IPS DF 4.7 (cell line): Measurements from ENCODE around the gene MYZAP.

Experiments used
- DNase-seq: peaks from one replicate; pipeline ENCODE4 v3.0.0-alpha.2; 2013; ENCODE audit warnings: low spot score; ENCODE audit errors: extremely low read depth

The MYZAP gene

GRCh38 chr15:57591822-57592367 is at the start of gene MYZAP:
Gene MYZAP (plus strand): TSS chr15:57591904. CDS start chr15:57592035, 131 bp downstream.
- DNase-seq: no peak

GRCh38 chr15:57542505-57542817 is 49.2 kb upstream of the MYZAP start:
- DNase-seq: no peak

GRCh38 chr15:57544848-57545480 is 46.7 kb upstream of the MYZAP start:
- no peak for DNase-seq

- no peak for DNase-seq
These were observed 45.7 kb upstream of the MYZAP start for GRCh38 chr15:57545995-57546394.

- DNase-seq: no peak
These were observed 44.4 kb upstream of the MYZAP start for GRCh38 chr15:57547243-57547755.

GRCh38 chr15:57548351-57548750 is 43.4 kb upstream of the MYZAP start:
- DNase-seq: no peak

- DNase-seq: no peak
These were observed 42.9 kb upstream of the MYZAP start for GRCh38 chr15:57548835-57549234.

GRCh38 chr15:57549935-57550334 is 41.8 kb upstream of the MYZAP start:
- no peak for DNase-seq

- no peak for DNase-seq
These were observed 41.1 kb upstream of the MYZAP start for GRCh38 chr15:57550640-57551039.

- DNase-seq: no peak
These were observed 39.7 kb upstream of the MYZAP start for GRCh38 chr15:57551715-57552677.

GRCh38 chr15:57552678-57553334 is 38.9 kb upstream of the MYZAP start:
- no peak for DNase-seq

GRCh38 chr15:57553526-57553925 is 38.2 kb upstream of the MYZAP start:
- DNase-seq: no peak

GRCh38 chr15:57554063-57554811 is 37.5 kb upstream of the MYZAP start:
- no peak for DNase-seq

GRCh38 chr15:57554812-57555179 is 36.9 kb upstream of the MYZAP start:
- no peak for DNase-seq

- DNase-seq: no peak
These were observed 36.4 kb upstream of the MYZAP start for GRCh38 chr15:57555270-57555669.

GRCh38 chr15:57556040-57556439 is 35.7 kb upstream of the MYZAP start:
- DNase-seq: no peak

GRCh38 chr15:57557267-57557666 is 34.4 kb upstream of the MYZAP start:
- no peak for DNase-seq

- no peak for DNase-seq
These were observed 33.9 kb upstream of the MYZAP start for GRCh38 chr15:57557810-57558209.

GRCh38 chr15:57559875-57560274 is 31.8 kb upstream of the MYZAP start:
- DNase-seq: no peak

GRCh38 chr15:57561041-57561711 is 30.5 kb upstream of the MYZAP start:
- DNase-seq: no peak
